ENCODE results near the gene ALKAL2. TPM values are rescaled to one million over a fixed set of nuclear protein-coding genes. Genes with fewer than 3 reads are reported as not detected.

The ALKAL2 gene
- total RNA-seq, 1 experiment from 2014 or later, result not detected

GRCh38 chr2:273333-273732, 14.6 kb downstream of the ALKAL2 start:
- intact Hi-C loops (cut with micrococcal nuclease), result no loop called here
- no TSS peak for BruUV-seq (replicated peaks)

GRCh38 chr2:271917-272316, 16.0 kb downstream of the ALKAL2 start:
- Histone ChIP-seq H4K20me1 (ENCODE audit: insufficient read depth) (peaks cover 56% of the 10 kb centered on the region; the same call in 1 of the 2 replicates), H3K79me2 (ENCODE audit: insufficient read depth, low read length) (peaks cover 100% of the 10 kb centered on the region), H3K27me3 (ENCODE audit: insufficient read depth, low read length) (no peaks in the 10 kb centered on the region), H3K9ac (ENCODE audit: low read length) (no peak overlapping the region), H3K4me1 (ENCODE audit: control insufficient read depth in 1 of 2, insufficient read depth in 2 of 2, low read length in 2 of 2) (no peaks in the 10 kb centered on the region), H3K9me3 (ENCODE audit: control insufficient read depth in 1 of 2, insufficient read depth in 1 of 2, low read depth in 1 of 2, low read length in 2 of 2) (no peaks in the 10 kb centered on the region), H3K27ac (ENCODE audit: low read depth, low read length) (no peak overlapping the region), H2AFZ (ENCODE audit: low read depth, low read length, poor library complexity, severe bottlenecking) (no peak overlapping the region), H3K4me3 (replicated peaks in 1 of 2; ENCODE audit: low read depth in 1 of 2, low read length in 2 of 2) (no peak overlapping the region), H3K4me2 (ENCODE audit: low read length) (no peak overlapping the region), H3K36me3 (ENCODE audit: control insufficient read depth in 1 of 2, insufficient read depth in 2 of 2, low read length in 2 of 2) (peaks cover 24 to 33% of the 10 kb centered on the region in 2 experiments), H3K9me2 (ENCODE audit: insufficient read depth) (no peaks in the 10 kb centered on the region)
- ChIA-PET CTCF (no interaction called here), POLR2A (no interaction called here), RAD21 (ENCODE audit: low non-redundant PET in 1 of 2, low total read pairs in 2 of 2, uncharacterized antibody in 2 of 2, unreplicated experiment in 2 of 2) (no interaction called here)
- intact Hi-C loops (cut with micrococcal nuclease), result no loop called here
- TF ChIP-seq ZBTB33 (IDR thresholded peaks at IDR 0.05; ENCODE audit: extremely low read depth, insufficient replicate concordance, low read length) (no peak), CBX3 (IDR thresholded peaks at IDR 0.05; ENCODE audit: low read depth) (no peak), ELF1 (IDR thresholded peaks at IDR 0.05; ENCODE audit: borderline replicate concordance, low read depth) (no peak), ATF3 (IDR thresholded peaks at IDR 0.05) (no peak), POLR2A (IDR thresholded peaks at IDR 0.05; ENCODE audit: borderline replicate concordance, extremely low read depth, insufficient read depth, insufficient read length) (no peak), CEBPB (IDR thresholded peaks at IDR 0.05; ENCODE audit: low read depth) (no peak), EZH2 (IDR thresholded peaks at IDR 0.05) (no peak), EGR1 (IDR thresholded peaks at IDR 0.05; ENCODE audit: low read depth) (no peak), RAD21 (IDR thresholded peaks at IDR 0.05; ENCODE audit: low read depth) (no peak), MAX (IDR thresholded peaks at IDR 0.05) (no peak)
- no peak for DNase-seq (ENCODE audit: low read depth, low spot score)
- BruUV-seq (replicated peaks), result no TSS peak
- ATAC-seq, result no peak

More at GRCh38 chr2:273333-273732, 14.6 kb downstream of the ALKAL2 start:
- peaks cover 36 to 48% of the 10 kb centered on the region in 2 experiments for H3K36me3 ChIP-seq (ENCODE audit: control insufficient read depth in 1 of 2, insufficient read depth in 2 of 2, low read length in 2 of 2)
- no peak overlapping the region for H3K4me2 ChIP-seq (ENCODE audit: low read length)
- no peak overlapping the region for H2AFZ ChIP-seq (ENCODE audit: low read depth, low read length, poor library complexity, severe bottlenecking)
- H3K27me3 ChIP-seq (ENCODE audit: insufficient read depth, low read length), result no peaks in the 10 kb centered on the region
- no peak overlapping the region for H3K4me3 ChIP-seq (replicated peaks in 1 of 2; ENCODE audit: low read depth in 1 of 2, low read length in 2 of 2)
- TF ChIP-seq ZNF274 (IDR thresholded peaks at IDR 0.05; ENCODE audit: low read depth, low read length) (no peak), POLR2A (IDR thresholded peaks at IDR 0.05; ENCODE audit: borderline replicate concordance, extremely low read depth, insufficient read depth, insufficient read length) (no peak), EGR1 (IDR thresholded peaks at IDR 0.05; ENCODE audit: low read depth) (no peak), JUND (IDR thresholded peaks at IDR 0.05) (no peak), ZBTB33 (IDR thresholded peaks at IDR 0.05; ENCODE audit: extremely low read depth, insufficient replicate concordance, low read length) (no peak), SP1 (IDR thresholded peaks at IDR 0.05; ENCODE audit: low read depth) (no peak)
- no peak overlapping the region for H3K27ac ChIP-seq (ENCODE audit: low read depth, low read length)
- CTCF ChIA-PET, result interaction anchor here (1.6 to 1.7 kb wide), 2 partner anchors 11 to 27 kb away, joined by 4 read pairs; no protein-coding TSS in a partner anchor
- H4K20me1 ChIP-seq (ENCODE audit: insufficient read depth), result peaks cover 45% of the 10 kb centered on the region; the same call in 1 of the 2 replicates
- ATAC-seq, result no peak
- DNase-seq (ENCODE audit: low read depth, low spot score), result no peak
- H3K4me1 ChIP-seq (ENCODE audit: control insufficient read depth in 1 of 2, insufficient read depth in 2 of 2, low read length in 2 of 2), result no peaks in the 10 kb centered on the region
- POLR2A ChIA-PET, result no interaction called here
- H3K9me3 ChIP-seq (ENCODE audit: control insufficient read depth in 1 of 2, insufficient read depth in 1 of 2, low read depth in 1 of 2, low read length in 2 of 2), result no peaks in the 10 kb centered on the region
- RAD21 ChIA-PET (ENCODE audit: low non-redundant PET in 1 of 2, low total read pairs in 2 of 2, uncharacterized antibody in 2 of 2, unreplicated experiment in 2 of 2), result no interaction called here
- peaks cover 100% of the 10 kb centered on the region for H3K79me2 ChIP-seq (ENCODE audit: insufficient read depth, low read length)
- no peaks in the 10 kb centered on the region for H3K9me2 ChIP-seq (ENCODE audit: insufficient read depth)
- H3K9ac ChIP-seq (ENCODE audit: low read length), result no peak overlapping the region

Measured in HCT116 (cell line).